GM19467 (cell line): ENCODE results near the gene FAM229B.

Experiments
- ATAC-seq: cut with Tn5 transposase; IDR thresholded peaks from one replicate; pipeline ENCODE4 v1.9.1; 2021; ENCODE audit warnings: mild to moderate bottlenecking, moderate library complexity; ENCODE audit not compliant: unreplicated experiment

FAM229B gene

GRCh38 chr6:112139052-112139451 lies 51.7 kb downstream of the FAM229B start:
- ATAC-seq, result no peak

GRCh38 chr6:112141707-112142106 lies 54.3 kb downstream of the FAM229B start:
- ATAC-seq, result no peak

GRCh38 chr6:112144145-112144926 lies 56.9 kb downstream of the FAM229B start:
- no peak for ATAC-seq

- no peak for ATAC-seq
These were observed 57.7 kb downstream of the FAM229B start for GRCh38 chr6:112145080-112145573.

- no peak for ATAC-seq
These were observed 60.7 kb downstream of the FAM229B start for GRCh38 chr6:112148103-112148502.

GRCh38 chr6:112149236-112149635 lies 61.8 kb downstream of the FAM229B start:
- no peak for ATAC-seq

GRCh38 chr6:112149719-112150263 lies 62.4 kb downstream of the FAM229B start:
- ATAC-seq, result no peak

- no peak for ATAC-seq
These were observed 63.0 kb downstream of the FAM229B start for GRCh38 chr6:112150363-112150762.
